ENCODE measurements around the gene KDM1A. TPM values are rescaled to one million over a fixed set of nuclear protein-coding genes. Genes with fewer than 3 reads are reported as not detected.

Gene KDM1A
- total and polyA plus RNA-seq, 10 of the 15 experiments (the other 5 are each of a cell fraction or from before 2014, with no cell fraction given): 39.2 to 118 (median 98.9) TPM

DNA sequence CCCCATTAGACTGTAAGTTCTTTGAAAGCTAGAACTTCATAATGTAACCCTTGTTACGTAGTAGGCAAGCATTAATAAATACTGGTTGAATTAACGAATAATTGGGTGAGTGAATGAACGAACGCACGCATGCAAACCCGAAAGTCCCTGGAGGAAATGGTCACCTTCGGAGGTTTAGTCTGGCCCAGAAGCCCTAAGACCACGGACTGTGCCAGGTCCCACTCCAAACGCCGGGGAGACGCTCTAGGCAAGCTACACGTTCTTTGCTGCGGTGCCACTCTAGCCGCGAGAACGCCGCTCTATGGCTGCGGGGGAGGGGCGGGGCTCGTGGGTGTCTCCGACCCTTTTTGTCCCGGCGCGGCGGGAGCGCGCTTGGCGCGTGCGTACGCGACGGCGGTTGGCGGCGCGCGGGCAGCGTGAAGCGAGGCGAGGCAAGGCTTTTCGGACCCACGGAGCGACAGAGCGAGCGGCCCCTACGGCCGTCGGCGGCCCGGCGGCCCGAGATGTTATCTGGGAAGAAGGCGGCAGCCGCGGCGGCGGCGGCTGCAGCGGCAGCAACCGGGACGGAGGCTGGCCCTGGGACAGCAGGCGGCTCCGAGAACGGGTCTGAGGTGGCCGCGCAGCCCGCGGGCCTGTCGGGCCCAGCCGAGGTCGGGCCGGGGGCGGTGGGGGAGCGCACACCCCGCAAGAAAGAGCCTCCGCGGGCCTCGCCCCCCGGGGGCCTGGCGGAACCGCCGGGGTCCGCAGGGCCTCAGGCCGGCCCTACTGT lies at the start of gene KDM1A (continued):
- TF ChIP-seq RCOR1 (conservative IDR thresholded peaks at IDR 0.05; ENCODE audit: low read depth, low read length) (0 out of 2 replicates have a peak, but pooled peaks have one; percentile 68), PAX5 (IDR thresholded peaks at IDR 0.05; ENCODE audit: borderline replicate concordance, low read depth, low read length) (peak; percentile 84; the same call in 1 of the 2 replicates), PAX8 (IDR thresholded peaks at IDR 0.05) (no peak), GABPA (IDR thresholded peaks at IDR 0.05; ENCODE audit: low read depth) (no peak), ZBED1 (IDR thresholded peaks at IDR 0.05; ENCODE audit: borderline replicate concordance) (peak; percentile 63; the same call in 1 of the 2 replicates), TCF3 (IDR thresholded peaks at IDR 0.05; ENCODE audit: borderline replicate concordance, insufficient read depth, low read depth, low read length) (peak; percentile 56; the same call in 1 of the 2 replicates), RELA (IDR thresholded peaks at IDR 0.05; ENCODE audit: borderline replicate concordance, partially characterized antibody) (peak; percentile 76), CHD2 (IDR thresholded peaks at IDR 0.05; ENCODE audit: borderline replicate concordance, low read depth, low read length) (peak; percentile 91), TCF12 (IDR thresholded peaks at IDR 0.05; ENCODE audit: low read depth, low read length) (0 out of 2 replicates have a peak, but pooled peaks have one; percentile 57), BRCA1 (IDR thresholded peaks at IDR 0.05; ENCODE audit: low read depth, low read length) (no peak), POLR2AphosphoS5 (IDR thresholded peaks at IDR 0.05; ENCODE audit: low read length) (peak; percentile 90), RB1 (IDR thresholded peaks at IDR 0.05; ENCODE audit: borderline replicate concordance) (no peak; the same call in 1 of the 2 replicates), CHD1 (IDR thresholded peaks at IDR 0.05; ENCODE audit: low read depth, low read length) (no peak)
- TF ChIP-seq, protein P1, sequence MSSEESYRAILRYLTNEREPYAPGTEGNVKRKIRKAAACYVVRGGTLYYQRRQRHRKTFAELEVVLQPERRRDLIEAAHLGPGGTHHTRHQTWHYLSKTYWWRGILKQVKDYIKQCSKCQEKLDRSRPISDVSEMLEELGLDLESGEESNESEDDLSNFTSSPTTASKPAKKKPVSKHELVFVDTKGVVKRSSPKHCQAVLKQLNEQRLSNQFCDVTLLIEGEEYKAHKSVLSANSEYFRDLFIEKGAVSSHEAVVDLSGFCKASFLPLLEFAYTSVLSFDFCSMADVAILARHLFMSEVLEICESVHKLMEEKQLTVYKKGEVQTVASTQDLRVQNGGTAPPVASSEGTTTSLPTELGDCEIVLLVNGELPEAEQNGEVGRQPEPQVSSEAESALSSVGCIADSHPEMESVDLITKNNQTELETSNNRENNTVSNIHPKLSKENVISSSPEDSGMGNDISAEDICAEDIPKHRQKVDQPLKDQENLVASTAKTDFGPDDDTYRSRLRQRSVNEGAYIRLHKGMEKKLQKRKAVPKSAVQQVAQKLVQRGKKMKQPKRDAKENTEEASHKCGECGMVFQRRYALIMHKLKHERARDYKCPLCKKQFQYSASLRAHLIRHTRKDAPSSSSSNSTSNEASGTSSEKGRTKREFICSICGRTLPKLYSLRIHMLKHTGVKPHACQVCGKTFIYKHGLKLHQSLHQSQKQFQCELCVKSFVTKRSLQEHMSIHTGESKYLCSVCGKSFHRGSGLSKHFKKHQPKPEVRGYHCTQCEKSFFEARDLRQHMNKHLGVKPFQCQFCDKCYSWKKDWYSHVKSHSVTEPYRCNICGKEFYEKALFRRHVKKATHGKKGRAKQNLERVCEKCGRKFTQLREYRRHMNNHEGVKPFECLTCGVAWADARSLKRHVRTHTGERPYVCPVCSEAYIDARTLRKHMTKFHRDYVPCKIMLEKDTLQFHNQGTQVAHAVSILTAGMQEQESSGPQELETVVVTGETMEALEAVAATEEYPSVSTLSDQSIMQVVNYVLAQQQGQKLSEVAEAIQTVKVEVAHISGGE (CRISPR knock-in tag; IDR thresholded peaks at IDR 0.05): no peak
- TF ChIP-seq, protein P2, sequence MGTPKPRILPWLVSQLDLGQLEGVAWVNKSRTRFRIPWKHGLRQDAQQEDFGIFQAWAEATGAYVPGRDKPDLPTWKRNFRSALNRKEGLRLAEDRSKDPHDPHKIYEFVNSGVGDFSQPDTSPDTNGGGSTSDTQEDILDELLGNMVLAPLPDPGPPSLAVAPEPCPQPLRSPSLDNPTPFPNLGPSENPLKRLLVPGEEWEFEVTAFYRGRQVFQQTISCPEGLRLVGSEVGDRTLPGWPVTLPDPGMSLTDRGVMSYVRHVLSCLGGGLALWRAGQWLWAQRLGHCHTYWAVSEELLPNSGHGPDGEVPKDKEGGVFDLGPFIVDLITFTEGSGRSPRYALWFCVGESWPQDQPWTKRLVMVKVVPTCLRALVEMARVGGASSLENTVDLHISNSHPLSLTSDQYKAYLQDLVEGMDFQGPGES (IDR thresholded peaks at IDR 0.05): peak; percentile 50; the same call in 1 of the 2 replicates
- TF ChIP-seq, protein P3, sequence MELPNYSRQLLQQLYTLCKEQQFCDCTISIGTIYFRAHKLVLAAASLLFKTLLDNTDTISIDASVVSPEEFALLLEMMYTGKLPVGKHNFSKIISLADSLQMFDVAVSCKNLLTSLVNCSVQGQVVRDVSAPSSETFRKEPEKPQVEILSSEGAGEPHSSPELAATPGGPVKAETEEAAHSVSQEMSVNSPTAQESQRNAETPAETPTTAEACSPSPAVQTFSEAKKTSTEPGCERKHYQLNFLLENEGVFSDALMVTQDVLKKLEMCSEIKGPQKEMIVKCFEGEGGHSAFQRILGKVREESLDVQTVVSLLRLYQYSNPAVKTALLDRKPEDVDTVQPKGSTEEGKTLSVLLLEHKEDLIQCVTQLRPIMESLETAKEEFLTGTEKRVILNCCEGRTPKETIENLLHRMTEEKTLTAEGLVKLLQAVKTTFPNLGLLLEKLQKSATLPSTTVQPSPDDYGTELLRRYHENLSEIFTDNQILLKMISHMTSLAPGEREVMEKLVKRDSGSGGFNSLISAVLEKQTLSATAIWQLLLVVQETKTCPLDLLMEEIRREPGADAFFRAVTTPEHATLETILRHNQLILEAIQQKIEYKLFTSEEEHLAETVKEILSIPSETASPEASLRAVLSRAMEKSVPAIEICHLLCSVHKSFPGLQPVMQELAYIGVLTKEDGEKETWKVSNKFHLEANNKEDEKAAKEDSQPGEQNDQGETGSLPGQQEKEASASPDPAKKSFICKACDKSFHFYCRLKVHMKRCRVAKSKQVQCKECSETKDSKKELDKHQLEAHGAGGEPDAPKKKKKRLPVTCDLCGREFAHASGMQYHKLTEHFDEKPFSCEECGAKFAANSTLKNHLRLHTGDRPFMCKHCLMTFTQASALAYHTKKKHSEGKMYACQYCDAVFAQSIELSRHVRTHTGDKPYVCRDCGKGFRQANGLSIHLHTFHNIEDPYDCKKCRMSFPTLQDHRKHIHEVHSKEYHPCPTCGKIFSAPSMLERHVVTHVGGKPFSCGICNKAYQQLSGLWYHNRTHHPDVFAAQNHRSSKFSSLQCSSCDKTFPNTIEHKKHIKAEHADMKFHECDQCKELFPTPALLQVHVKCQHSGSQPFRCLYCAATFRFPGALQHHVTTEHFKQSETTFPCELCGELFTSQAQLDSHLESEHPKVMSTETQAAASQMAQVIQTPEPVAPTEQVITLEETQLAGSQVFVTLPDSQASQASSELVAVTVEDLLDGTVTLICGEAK (IDR thresholded peaks at IDR 0.05; ENCODE audit: borderline replicate concordance): peak; percentile 47; the same call in 1 of the 2 replicates
- TF ChIP-seq, protein P4, sequence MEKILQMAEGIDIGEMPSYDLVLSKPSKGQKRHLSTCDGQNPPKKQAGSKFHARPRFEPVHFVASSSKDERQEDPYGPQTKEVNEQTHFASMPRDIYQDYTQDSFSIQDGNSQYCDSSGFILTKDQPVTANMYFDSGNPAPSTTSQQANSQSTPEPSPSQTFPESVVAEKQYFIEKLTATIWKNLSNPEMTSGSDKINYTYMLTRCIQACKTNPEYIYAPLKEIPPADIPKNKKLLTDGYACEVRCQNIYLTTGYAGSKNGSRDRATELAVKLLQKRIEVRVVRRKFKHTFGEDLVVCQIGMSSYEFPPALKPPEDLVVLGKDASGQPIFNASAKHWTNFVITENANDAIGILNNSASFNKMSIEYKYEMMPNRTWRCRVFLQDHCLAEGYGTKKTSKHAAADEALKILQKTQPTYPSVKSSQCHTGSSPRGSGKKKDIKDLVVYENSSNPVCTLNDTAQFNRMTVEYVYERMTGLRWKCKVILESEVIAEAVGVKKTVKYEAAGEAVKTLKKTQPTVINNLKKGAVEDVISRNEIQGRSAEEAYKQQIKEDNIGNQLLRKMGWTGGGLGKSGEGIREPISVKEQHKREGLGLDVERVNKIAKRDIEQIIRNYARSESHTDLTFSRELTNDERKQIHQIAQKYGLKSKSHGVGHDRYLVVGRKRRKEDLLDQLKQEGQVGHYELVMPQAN (conservative IDR thresholded peaks at IDR 0.05): peak; percentile 77

Measured in GM12878 (cell line).